IMR-90 (cell line): Measurements from ENCODE around the gene RRM1. TPM values are rescaled to one million over a fixed set of nuclear protein-coding genes. Genes with fewer than 3 reads are reported as not detected.

Experiments
- ATAC-seq: fragments of 200-7000 bp; cut with Tn5 transposase; 2 replicates; pipeline ENCODE4 v1.9.1; 2020; ENCODE audit warnings: low read depth, mild to moderate bottlenecking, moderate library complexity
- BruUV-seq: library from RNA; stranded (reverse); fragments of 400-500 nt; replicated peaks from 2 replicates; lab custom pipeline; 2021; lab: Mats Ljungman, UMichigan
- CTCF ChIA-PET: fragments of 300-600 bp; formaldehyde crosslinking; extraction: SDS; loops from one replicate; lab custom pipeline; 2021; ENCODE audit warnings: antibody characterized with exemption; lab: Yijun Ruan, JAX
- POLR2A ChIA-PET: fragments of 300-600 bp; sonication (Branson Sonifier 250); formaldehyde crosslinking; loops from one replicate; lab custom pipeline; 2022; ENCODE audit warnings: antibody characterized with exemption; ENCODE audit not compliant: unreplicated experiment; lab: Charles Lee
- DNase-seq: peaks from one replicate; pipeline ENCODE4 v3.0.0; 2013
- H2AFZ ChIP-seq: replicated peaks from 2 replicates; pipeline ENCODE3; 2013; ENCODE audit warnings: low read length, mild to moderate bottlenecking; ENCODE audit not compliant: poor library complexity
- H2AK5ac ChIP-seq: 2 replicates; pipeline ENCODE4 v1.6.1; 2013; ENCODE audit warnings: low read depth, low read length, inconsistent platforms
- H2AK9ac ChIP-seq: replicated peaks from 2 replicates; pipeline ENCODE3; 2013; ENCODE audit warnings: mild to moderate bottlenecking, low read depth, low read length, moderate library complexity; ENCODE audit not compliant: poor library complexity
- H2BK120ac ChIP-seq: 2 replicates; pipeline ENCODE4 v1.6.1; 2013; ENCODE audit warnings: low read depth, low read length, inconsistent platforms
- H2BK15ac ChIP-seq: 3 replicates; pipeline ENCODE4 v1.6.1; 2013; ENCODE audit warnings: low read depth, low read length, inconsistent platforms
- H2BK20ac ChIP-seq: 2 replicates; pipeline ENCODE4 v1.6.1; 2013; ENCODE audit warnings: low read depth, mild to moderate bottlenecking, inconsistent platforms, low read length, moderate library complexity
- H2BK5ac ChIP-seq: 2 replicates; pipeline ENCODE4 v1.6.1; 2013; ENCODE audit warnings: mild to moderate bottlenecking, low read depth, low read length, inconsistent platforms; ENCODE audit not compliant: poor library complexity, severe bottlenecking
- H3K14ac ChIP-seq: replicated peaks from 2 replicates; pipeline ENCODE4 v1.6.1; 2013; ENCODE audit warnings: low read depth, low read length, inconsistent platforms
- H3K18ac ChIP-seq: 2 replicates; pipeline ENCODE4 v1.6.1; 2013; ENCODE audit warnings: low read depth, low read length, control low read depth
- H3K23ac ChIP-seq: 2 replicates; pipeline ENCODE4 v1.6.1; 2013; ENCODE audit warnings: low read depth, low read length, inconsistent platforms
- H3K27ac ChIP-seq: 2 replicates; pipeline ENCODE4 v1.5.1; 2013; ENCODE audit warnings: mild to moderate bottlenecking, control low read depth, low read length; ENCODE audit not compliant: insufficient read depth
- H3K27me3 ChIP-seq: 2 replicates; pipeline ENCODE4 v1.6.1; 2013; ENCODE audit warnings: low read length; ENCODE audit not compliant: control insufficient read depth, insufficient read depth
- H3K36me3 ChIP-seq: 2 replicates; pipeline ENCODE4 v1.6.1; 2013; ENCODE audit warnings: low read length, mixed read lengths; ENCODE audit not compliant: control insufficient read depth, insufficient read depth
- H3K4ac ChIP-seq: 2 replicates; pipeline ENCODE4 v1.6.1; 2013; ENCODE audit warnings: low read depth, low read length, inconsistent platforms
- H3K4me1 ChIP-seq: 2 replicates; pipeline ENCODE4 v1.6.1; 2013; ENCODE audit warnings: low read length, mixed read lengths; ENCODE audit not compliant: control insufficient read depth, insufficient read depth
- H3K4me2 ChIP-seq: 2 replicates; pipeline ENCODE4 v1.6.1; 2013; ENCODE audit warnings: low read depth, mild to moderate bottlenecking, control low read depth, low read length, moderate library complexity
- H3K4me3 ChIP-seq: 2 replicates; pipeline ENCODE4 v1.5.1; 2013; ENCODE audit warnings: low read depth, mild to moderate bottlenecking, control low read depth, low read length, moderate library complexity; ENCODE audit not compliant: insufficient read depth
- H3K56ac ChIP-seq: 2 replicates; pipeline ENCODE4 v1.6.1; 2013; ENCODE audit warnings: low read length, inconsistent platforms; ENCODE audit not compliant: insufficient read depth; ENCODE audit errors: extremely low read depth
- H3K79me1 ChIP-seq, 2 experiments: 2 replicates each; pipeline ENCODE4 v1.6.1; 2013; ENCODE audit warnings: low read length in 2 of 2, inconsistent platforms in 1 of 2, low read depth in 1 of 2
- H3K9ac ChIP-seq: 2 replicates; pipeline ENCODE4 v1.6.1; 2013; ENCODE audit warnings: low read depth, low read length, control low read depth
- H3K9me1 ChIP-seq: 2 replicates; pipeline ENCODE4 v1.6.1; 2013; ENCODE audit warnings: low read length, inconsistent platforms; ENCODE audit not compliant: insufficient read depth
- H3K9me3 ChIP-seq: 2 replicates; pipeline ENCODE4 v1.6.1; 2013; ENCODE audit warnings: low read length; ENCODE audit not compliant: control insufficient read depth, insufficient read depth
- H4K20me1 ChIP-seq: 2 replicates; pipeline ENCODE4 v1.6.1; 2013; ENCODE audit warnings: low read length, inconsistent platforms; ENCODE audit not compliant: insufficient read depth
- H4K5ac ChIP-seq: 2 replicates; pipeline ENCODE4 v1.6.1; 2013; ENCODE audit warnings: mild to moderate bottlenecking, low read depth, low read length, control low read depth
- H4K8ac ChIP-seq, 2 experiments: 2 replicates each; pipeline ENCODE4 v1.6.1; 2013; ENCODE audit warnings: low read depth in 2 of 2, low read length in 2 of 2, control low read depth in 1 of 2, inconsistent platforms in 1 of 2
- H4K91ac ChIP-seq: 2 replicates; pipeline ENCODE4 v1.6.1; 2013; ENCODE audit warnings: low read depth, low read length, inconsistent platforms; ENCODE audit not compliant: insufficient read depth
- BHLHE40 ChIP-seq: fragments of 150-350 bp; IDR thresholded peaks from 2 replicates; pipeline ENCODE4 v1.6.1; 2016; ENCODE audit warnings: mild to moderate bottlenecking, low read depth, low read length
- CEBPB ChIP-seq: IDR thresholded peaks from 2 replicates; pipeline ENCODE4 v1.6.1; 2012; ENCODE audit warnings: low read depth, low read length, improper control_type of control experiment
- CHD1 ChIP-seq: IDR thresholded peaks from 2 replicates; pipeline ENCODE4 v1.6.1; 2012; ENCODE audit warnings: low read depth, low read length, improper control_type of control experiment
- CTCF ChIP-seq: conservative IDR thresholded peaks from 2 replicates; pipeline ENCODE4 v1.5.1; 2012; ENCODE audit warnings: mild to moderate bottlenecking, low read depth, low read length, improper control_type of control experiment
- ELK1 ChIP-seq: fragments of 150-350 bp; IDR thresholded peaks from 2 replicates; pipeline ENCODE4 v1.6.1; 2016; ENCODE audit warnings: low read depth, mild to moderate bottlenecking, low read length, moderate library complexity, borderline replicate concordance
- FOS ChIP-seq: fragments of 150-350 bp; IDR thresholded peaks from 2 replicates; pipeline ENCODE4 v1.6.1; 2016; ENCODE audit warnings: low read depth, low read length
- MAFK ChIP-seq: IDR thresholded peaks from 2 replicates; pipeline ENCODE4 v1.6.1; 2012; ENCODE audit warnings: low read depth, low read length, improper control_type of control experiment
- MAZ ChIP-seq: IDR thresholded peaks from 2 replicates; pipeline ENCODE4 v1.6.1; 2012; ENCODE audit warnings: low read depth, mild to moderate bottlenecking, low read length, improper control_type of control experiment, moderate library complexity, borderline replicate concordance
- MXI1 ChIP-seq: IDR thresholded peaks from 2 replicates; pipeline ENCODE4 v1.6.1; 2012; ENCODE audit warnings: low read depth, mild to moderate bottlenecking, low read length, moderate library complexity, borderline replicate concordance
- NFE2L2 ChIP-seq: fragments of 150-350 bp; IDR thresholded peaks from 2 replicates; pipeline ENCODE4 v1.6.1; 2016; ENCODE audit warnings: low read depth, mild to moderate bottlenecking, low read length
- POLR2A ChIP-seq: IDR thresholded peaks from 2 replicates; pipeline ENCODE4 v1.6.1; 2012; ENCODE audit warnings: mild to moderate bottlenecking, low read depth, low read length
- RAD21 ChIP-seq: IDR thresholded peaks from 2 replicates; pipeline ENCODE4 v1.6.1; 2012; ENCODE audit warnings: low read length, improper control_type of control experiment
- RCOR1 ChIP-seq: IDR thresholded peaks from 2 replicates; pipeline ENCODE4 v1.6.1; 2012; ENCODE audit warnings: mild to moderate bottlenecking, low read length, improper control_type of control experiment; ENCODE audit not compliant: insufficient replicate concordance
- RFX5 ChIP-seq: IDR thresholded peaks from 2 replicates; pipeline ENCODE4 v1.8.0; 2012; ENCODE audit warnings: low read depth, mild to moderate bottlenecking, low read length, moderate library complexity
- SMC3 ChIP-seq: fragments of 150-350 bp; IDR thresholded peaks from 2 replicates; pipeline ENCODE4 v1.6.1; 2016; ENCODE audit warnings: low read depth, mild to moderate bottlenecking, antibody characterized with exemption, low read length, moderate library complexity
- USF2 ChIP-seq: fragments of 150-350 bp; IDR thresholded peaks from 2 replicates; pipeline ENCODE4 v1.6.1; 2017; ENCODE audit warnings: mild to moderate bottlenecking, antibody characterized with exemption, low read length, low read depth
- dilution Hi-C: fragments of 300-500 bp; cut with HindIII; formaldehyde crosslinking; loops from one replicate; pipeline ENCODE4 v1.14.3; 2018; ENCODE audit warnings: low sequenced_read_pairs; ENCODE audit not compliant: unreplicated experiment
- in situ Hi-C: fragments of 300-500 bp; cut with MboI; formaldehyde crosslinking; loops from 3 replicates; pipeline ENCODE4 v1.14.3; 2019; ENCODE audit warnings: low sequenced_read_pairs, inconsistent platforms, mixed read lengths
- intact Hi-C: fragments of 100-400 bp; cut with micrococcal nuclease; formaldehyde crosslinking; loops from 2 replicates; pipeline ENCODE4 v1.10.0; 2022
- polyA plus RNA-seq, 3 experiments: library from polyadenylated mRNA; depleted of rRNA; stranded (reverse); fragments of >200 nt; gene quantifications; 2 replicates each; pipeline ENCODE4 v1.2.3, GENCODE V29; 2012; ENCODE audit warnings: low replicate concordance in 1 of 3
- total RNA-seq: library from RNA; depleted of rRNA; stranded (reverse); fragments of >200 nt; gene quantifications from 2 replicates; pipeline ENCODE4 v1.2.3, GENCODE V29; 2012

Gene RRM1
- total and polyA plus RNA-seq, 2 of the 4 experiments (the other 2 are of a cell fraction): 55.1 to 183 TPM

GRCh38 chr11:4085575-4085974, 9.0 kb upstream of the RRM1 start:
- Histone ChIP-seq H2BK20ac (no peak overlapping the region), H3K9me3 (no peaks in the 10 kb centered on the region), H4K91ac (no peak overlapping the region), H3K79me1 (no peaks in the 10 kb centered on the region), H3K56ac (no peak overlapping the region), H3K4me3 (no peak overlapping the region), H3K23ac (no peak overlapping the region), H2AK9ac (no peak overlapping the region), H2BK15ac (no peak overlapping the region), H3K27me3 (no peaks in the 10 kb centered on the region), H3K4ac (no peak overlapping the region), H3K27ac (no peak overlapping the region), H4K8ac (no peak overlapping the region), H2AK5ac (no peak overlapping the region), H3K18ac (no peak overlapping the region), H3K14ac (no peak overlapping the region), H4K5ac (no peak overlapping the region), H3K9ac (no peak overlapping the region), H3K4me2 (no peak overlapping the region), H3K4me1 (peaks cover 3% of the 10 kb centered on the region; the same call in 1 of the 2 replicates), H4K20me1 (no peaks in the 10 kb centered on the region), H3K9me1 (peaks cover 12% of the 10 kb centered on the region; the same call in 1 of the 2 replicates), H3K36me3 (peaks cover 17% of the 10 kb centered on the region), H2BK120ac (no peak overlapping the region), H2AFZ (no peak overlapping the region), H2BK5ac (no peak overlapping the region)
- no peak for TF ChIP-seq CHD1
- TF ChIP-seq MAFK: no peak
- no peak for TF ChIP-seq USF2
- TF ChIP-seq NFE2L2: no peak
- TF ChIP-seq SMC3: no peak
- no peak for TF ChIP-seq BHLHE40
- no peak for TF ChIP-seq CEBPB
- no peak for TF ChIP-seq MXI1
- TF ChIP-seq MAZ: no peak
- TF ChIP-seq RAD21: no peak
- no peak for TF ChIP-seq POLR2A
- TF ChIP-seq FOS: no peak
- no peak for TF ChIP-seq RCOR1
- no peak for TF ChIP-seq CTCF
- TF ChIP-seq RFX5: no peak
- no peak for TF ChIP-seq ELK1
- intact Hi-C loops (no loop called here), dilution Hi-C loops (no loop called here), in situ Hi-C loops (no loop called here)
- DNase-seq: no peak
- ChIA-PET CTCF (interaction anchor here (1.5 kb wide), 1 partner anchor 12 kb away, joined by 4 read pairs; no protein-coding TSS in a partner anchor), POLR2A (no interaction called here)
- no peak for ATAC-seq
- BruUV-seq: no TSS peak
